ENCODE measurements around the gene BAZ2B. TPM values are rescaled to one million over a fixed set of nuclear protein-coding genes. Genes with fewer than 3 reads are reported as not detected.
"Not testable (repeated sequence)": the region's sequence is repeated elsewhere in the genome, so short reads cannot be mapped to it uniquely, and the experiment has no call there.

The BAZ2B gene
- total RNA-seq, 1 donor from 2014 or later = 69.8 TPM

GRCh38 chr2:159409116-159409800 is 207.1 kb downstream of the BAZ2B start:
- Histone ChIP-seq H3K27me3 (ENCODE audit: insufficient read depth, low read length) (no peaks in the 10 kb centered on the region), H3K79me2 (ENCODE audit: insufficient read depth, low read length) (no peaks in the 10 kb centered on the region), H3K9me3 (ENCODE audit: insufficient read depth, low read depth, low read length) (no peaks in the 10 kb centered on the region), H3K9ac (ENCODE audit: low read length) (no peak overlapping the region), H3K4me3 (ENCODE audit: insufficient read depth, low read depth, low read length) (no peak overlapping the region), H4K20me1 (ENCODE audit: insufficient read depth, low read length) (no peaks in the 10 kb centered on the region), H3K4me1 (ENCODE audit: insufficient read depth, low read length) (no peaks in the 10 kb centered on the region), H2AFZ (ENCODE audit: low read depth, low read length) (no peak overlapping the region), H3K27ac (ENCODE audit: low read depth, low read length) (no peak overlapping the region), H3K4me2 (ENCODE audit: low read length) (no peak overlapping the region), H3K36me3 (ENCODE audit: insufficient read depth, low read length) (peaks cover 17% of the 10 kb centered on the region)
- Mint-ChIP-seq H3K27ac (ENCODE audit: unreplicated experiment) (no peak overlapping the region), H3K4me1 (ENCODE audit: low read depth, unreplicated experiment) (no peaks in the 10 kb centered on the region), H3K27me3 (ENCODE audit: low read depth, unreplicated experiment) (no peaks in the 10 kb centered on the region), H3K4me3 (ENCODE audit: unreplicated experiment) (no peak overlapping the region), H3K9me3 (ENCODE audit: unreplicated experiment) (no peaks in the 10 kb centered on the region), H3K36me3 (ENCODE audit: low read depth, unreplicated experiment) (peaks cover 6% of the 10 kb centered on the region)
- no peak for TF ChIP-seq EZH2 (IDR thresholded peaks at IDR 0.05; ENCODE audit: insufficient read depth, low read length)
- no peak for TF ChIP-seq CTCF (IDR thresholded peaks at IDR 0.05; ENCODE audit: insufficient read depth, low read depth, low read length)
- FAIRE-seq (no peak), DNase-seq (ENCODE audit: low read depth) (no peak)

DNA sequence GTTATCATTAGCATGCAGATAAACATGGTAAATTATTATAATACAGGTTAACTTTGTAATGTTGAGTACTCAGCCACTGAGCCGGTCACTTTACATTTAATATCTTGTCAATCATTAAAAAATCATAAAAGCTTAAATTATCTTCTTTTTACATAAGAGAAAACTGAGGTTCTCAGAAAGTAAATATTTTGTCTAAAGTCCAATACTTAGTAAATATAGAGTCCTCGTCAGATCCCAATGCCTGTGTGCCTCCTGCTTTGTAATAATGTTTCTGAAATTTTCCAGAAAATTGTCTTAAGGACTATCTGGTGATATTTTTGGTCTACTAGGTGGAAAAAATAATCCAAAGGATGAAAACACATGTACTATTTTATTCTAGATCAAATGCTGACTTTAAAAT is 213.6 kb downstream of the BAZ2B start:
- FAIRE-seq = no peak
- no peak overlapping the region for H2AFZ ChIP-seq (ENCODE audit: low read depth, low read length)
- H3K27ac ChIP-seq (ENCODE audit: low read depth, low read length) = no peak overlapping the region
- H3K79me2 ChIP-seq (ENCODE audit: insufficient read depth, low read length) = no peaks in the 10 kb centered on the region
- no peaks in the 10 kb centered on the region for H3K4me1 ChIP-seq (ENCODE audit: insufficient read depth, low read length)
- no peak overlapping the region for H3K27ac Mint-ChIP-seq (ENCODE audit: unreplicated experiment)
- no peaks in the 10 kb centered on the region for H3K27me3 Mint-ChIP-seq (ENCODE audit: low read depth, unreplicated experiment)
- H3K9ac ChIP-seq (ENCODE audit: low read length) = no peak overlapping the region
- H3K9me3 Mint-ChIP-seq (ENCODE audit: unreplicated experiment) = no peaks in the 10 kb centered on the region
- H3K4me3 Mint-ChIP-seq (ENCODE audit: unreplicated experiment) = no peak overlapping the region
- peaks cover 4% of the 10 kb centered on the region for H3K36me3 ChIP-seq (ENCODE audit: insufficient read depth, low read length)
- H3K4me3 ChIP-seq (ENCODE audit: insufficient read depth, low read depth, low read length) = no peak overlapping the region
- no peaks in the 10 kb centered on the region for H3K4me1 Mint-ChIP-seq (ENCODE audit: low read depth, unreplicated experiment)
- H3K27me3 ChIP-seq (ENCODE audit: insufficient read depth, low read length) = no peaks in the 10 kb centered on the region
- no peaks in the 10 kb centered on the region for H4K20me1 ChIP-seq (ENCODE audit: insufficient read depth, low read length)
- H3K4me2 ChIP-seq (ENCODE audit: low read length) = no peak overlapping the region
- TF ChIP-seq EZH2 (IDR thresholded peaks at IDR 0.05; ENCODE audit: insufficient read depth, low read length) = no peak
- TF ChIP-seq CTCF (IDR thresholded peaks at IDR 0.05; ENCODE audit: insufficient read depth, low read depth, low read length) = no peak
- peaks cover 6% of the 10 kb centered on the region for H3K36me3 Mint-ChIP-seq (ENCODE audit: low read depth, unreplicated experiment)
- DNase-seq (ENCODE audit: low read depth) = no peak
- no peaks in the 10 kb centered on the region for H3K9me3 ChIP-seq (ENCODE audit: insufficient read depth, low read depth, low read length)

GRCh38 chr2:159402160-159402559 is 214.2 kb downstream of the BAZ2B start:
- H3K9ac ChIP-seq (ENCODE audit: low read length); H4K20me1 ChIP-seq (ENCODE audit: insufficient read depth, low read length); H3K27me3 Mint-ChIP-seq (ENCODE audit: low read depth, unreplicated experiment); H3K36me3 Mint-ChIP-seq (ENCODE audit: low read depth, unreplicated experiment); H3K27me3 ChIP-seq (ENCODE audit: insufficient read depth, low read length); H3K4me1 Mint-ChIP-seq (ENCODE audit: low read depth, unreplicated experiment); H3K4me3 Mint-ChIP-seq (ENCODE audit: unreplicated experiment); H3K4me3 ChIP-seq (ENCODE audit: insufficient read depth, low read depth, low read length); H2AFZ ChIP-seq (ENCODE audit: low read depth, low read length); H3K9me3 ChIP-seq (ENCODE audit: insufficient read depth, low read depth, low read length); FAIRE-seq; H3K9me3 Mint-ChIP-seq (ENCODE audit: unreplicated experiment); DNase-seq (ENCODE audit: low read depth); H3K27ac Mint-ChIP-seq (ENCODE audit: unreplicated experiment); H3K79me2 ChIP-seq (ENCODE audit: insufficient read depth, low read length); H3K4me1 ChIP-seq (ENCODE audit: insufficient read depth, low read length); H3K27ac ChIP-seq (ENCODE audit: low read depth, low read length); H3K36me3 ChIP-seq (ENCODE audit: insufficient read depth, low read length); H3K4me2 ChIP-seq (ENCODE audit: low read length): not testable (repeated sequence)

Measured in astrocyte (in vitro differentiated cells and primary cell).